ENCODE measurements around the gene ZNF101.

Gene ZNF101

DNA sequence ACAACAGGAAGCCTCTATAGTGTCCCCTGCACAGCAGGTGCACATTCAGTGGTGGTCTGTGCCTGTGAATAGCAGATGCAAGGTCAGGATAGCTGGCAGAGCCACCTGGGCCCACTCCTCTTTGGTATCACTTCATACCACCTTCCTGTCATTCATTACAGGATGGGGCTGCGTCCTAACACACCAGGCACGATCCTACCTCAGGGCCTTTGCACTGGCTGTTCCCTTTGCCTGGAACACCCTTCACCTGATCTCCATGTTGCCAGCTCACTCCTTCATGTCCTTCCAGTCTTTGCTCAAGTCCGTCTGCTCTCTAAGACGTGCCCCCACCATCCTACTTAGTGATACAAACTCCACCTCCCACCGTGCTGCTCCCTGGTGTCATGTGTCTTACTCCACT is 36.0 kb upstream of the ZNF101 start:
- Histone ChIP-seq H2AFZ (ENCODE audit: low read depth, low read length) (no peak overlapping the region), H3K27ac (ENCODE audit: low read length) (no peak overlapping the region), H3K36me3 (replicated peaks; ENCODE audit: low read depth, low read length) (peaks cover 70% of the 10 kb centered on the region), H4K20me1 (ENCODE audit: insufficient read depth, low read length) (0 out of 2 replicates have a peak, but pooled peaks cover 6% of the 10 kb centered on the region), H3K79me2 (ENCODE audit: low read length) (no peaks in the 10 kb centered on the region), H3K9me3 (ENCODE audit: insufficient read depth, low read length) (no peaks in the 10 kb centered on the region), H3K4me1 (ENCODE audit: low read length) (no peaks in the 10 kb centered on the region), H3K27me3 (ENCODE audit: low read depth, low read length) (no peaks in the 10 kb centered on the region), H3K4me2 (ENCODE audit: low read length) (no peak overlapping the region), H3K9ac (ENCODE audit: low read length) (no peak overlapping the region), H3K4me3 (ENCODE audit: low read length) (no peak overlapping the region)
- TF ChIP-seq, protein P1, sequence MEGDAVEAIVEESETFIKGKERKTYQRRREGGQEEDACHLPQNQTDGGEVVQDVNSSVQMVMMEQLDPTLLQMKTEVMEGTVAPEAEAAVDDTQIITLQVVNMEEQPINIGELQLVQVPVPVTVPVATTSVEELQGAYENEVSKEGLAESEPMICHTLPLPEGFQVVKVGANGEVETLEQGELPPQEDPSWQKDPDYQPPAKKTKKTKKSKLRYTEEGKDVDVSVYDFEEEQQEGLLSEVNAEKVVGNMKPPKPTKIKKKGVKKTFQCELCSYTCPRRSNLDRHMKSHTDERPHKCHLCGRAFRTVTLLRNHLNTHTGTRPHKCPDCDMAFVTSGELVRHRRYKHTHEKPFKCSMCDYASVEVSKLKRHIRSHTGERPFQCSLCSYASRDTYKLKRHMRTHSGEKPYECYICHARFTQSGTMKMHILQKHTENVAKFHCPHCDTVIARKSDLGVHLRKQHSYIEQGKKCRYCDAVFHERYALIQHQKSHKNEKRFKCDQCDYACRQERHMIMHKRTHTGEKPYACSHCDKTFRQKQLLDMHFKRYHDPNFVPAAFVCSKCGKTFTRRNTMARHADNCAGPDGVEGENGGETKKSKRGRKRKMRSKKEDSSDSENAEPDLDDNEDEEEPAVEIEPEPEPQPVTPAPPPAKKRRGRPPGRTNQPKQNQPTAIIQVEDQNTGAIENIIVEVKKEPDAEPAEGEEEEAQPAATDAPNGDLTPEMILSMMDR (IDR thresholded peaks at IDR 0.05; ENCODE audit: low read depth, low read length) = no peak
- TF ChIP-seq EZH2phosphoT487 (IDR thresholded peaks at IDR 0.05; ENCODE audit: low read depth) = no peak

DNA sequence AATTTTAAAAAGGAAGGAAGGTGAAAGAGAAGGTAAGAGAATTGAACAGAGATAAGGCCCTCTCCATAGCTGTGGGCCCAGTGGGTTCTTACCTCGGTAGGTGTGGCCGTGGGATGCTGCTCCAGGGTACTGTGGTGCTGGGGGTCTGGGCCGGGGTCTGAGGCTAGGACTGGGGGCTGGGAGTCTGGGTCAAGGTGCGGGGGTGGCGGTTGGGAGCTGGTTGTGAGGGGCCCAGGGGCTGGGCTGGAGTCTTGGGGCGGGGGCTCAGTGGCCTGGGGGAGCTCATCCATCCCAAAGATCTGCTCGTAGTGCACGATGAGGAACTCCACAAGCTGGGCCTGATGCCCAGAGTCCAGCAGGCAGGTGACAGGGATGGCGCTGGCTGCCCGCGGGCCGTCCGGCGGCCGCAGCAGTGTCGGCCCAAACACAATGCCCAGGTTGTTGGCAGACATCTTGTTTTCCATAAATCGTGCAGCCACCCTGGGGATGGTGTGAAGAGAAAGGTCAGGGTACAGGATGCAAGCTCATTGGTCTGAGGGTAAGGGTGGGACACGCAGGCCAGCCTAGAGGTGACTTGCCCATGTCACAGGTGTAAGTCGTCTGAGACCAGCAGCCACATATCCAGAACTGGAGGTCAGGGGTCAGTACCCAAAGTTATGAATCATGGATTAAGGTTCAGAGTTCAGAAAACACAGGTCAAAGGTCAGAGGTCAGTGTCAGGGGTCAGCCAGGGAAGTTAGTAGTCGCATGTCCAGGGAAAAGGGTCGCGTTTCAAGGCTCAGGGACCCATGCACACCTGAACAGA is 34.7 kb upstream of the ZNF101 start:
- Histone ChIP-seq H3K9ac (ENCODE audit: low read length) (no peak overlapping the region), H3K27ac (ENCODE audit: low read length) (no peak overlapping the region), H4K20me1 (ENCODE audit: insufficient read depth, low read length) (0 out of 2 replicates have a peak, but pooled peaks cover 6% of the 10 kb centered on the region), H3K4me2 (ENCODE audit: low read length) (no peak overlapping the region), H2AFZ (ENCODE audit: low read depth, low read length) (no peak overlapping the region), H3K9me3 (ENCODE audit: insufficient read depth, low read length) (no peaks in the 10 kb centered on the region), H3K27me3 (ENCODE audit: low read depth, low read length) (no peaks in the 10 kb centered on the region), H3K36me3 (replicated peaks; ENCODE audit: low read depth, low read length) (peaks cover 75% of the 10 kb centered on the region), H3K4me1 (ENCODE audit: low read length) (no peaks in the 10 kb centered on the region), H3K4me3 (ENCODE audit: low read length) (no peak overlapping the region), H3K79me2 (ENCODE audit: low read length) (no peaks in the 10 kb centered on the region)
- TF ChIP-seq, protein P1 (IDR thresholded peaks at IDR 0.05; ENCODE audit: low read depth, low read length) = no peak
- no peak for TF ChIP-seq EZH2phosphoT487 (IDR thresholded peaks at IDR 0.05; ENCODE audit: low read depth)

DNA sequence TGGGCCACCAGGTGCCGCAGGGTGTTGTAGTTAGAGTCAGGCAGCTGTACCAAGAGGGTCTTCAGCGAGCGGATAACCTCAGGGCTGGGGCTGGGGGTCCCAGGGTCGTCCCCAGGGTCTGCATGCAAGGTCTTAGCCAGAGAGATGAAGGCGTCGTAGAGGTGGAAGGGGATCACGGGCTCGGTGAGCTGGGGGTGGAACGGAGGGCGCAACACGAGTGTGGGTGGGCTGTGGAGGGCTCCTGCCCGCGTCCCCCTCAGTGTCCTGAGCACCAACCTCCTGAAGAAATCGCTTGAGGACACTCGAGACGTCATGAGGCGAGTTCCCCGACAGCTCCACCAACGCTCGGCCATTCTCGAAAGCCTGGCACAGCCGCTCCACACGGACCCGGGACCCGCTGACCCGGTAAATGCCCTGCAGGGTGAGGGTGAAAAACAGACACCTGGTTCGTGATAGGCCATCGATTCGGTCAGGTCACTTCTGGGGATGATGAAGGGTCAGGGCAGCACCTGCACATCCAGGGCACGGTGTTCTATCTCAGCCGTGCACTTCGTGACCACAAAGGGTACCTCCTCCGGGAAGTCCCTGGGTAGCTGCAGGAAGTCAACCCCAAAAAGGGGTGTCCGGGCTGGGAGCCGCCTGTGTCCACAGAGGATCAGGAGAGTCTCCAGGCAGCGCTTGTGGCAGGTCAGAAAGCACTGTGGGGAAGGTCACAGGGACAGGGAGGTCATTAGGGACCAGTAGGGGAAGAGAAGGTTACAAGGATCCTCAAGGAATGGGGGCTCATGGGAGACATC is 33.9 kb upstream of the ZNF101 start:
- Histone ChIP-seq H2AFZ (ENCODE audit: low read depth, low read length) (no peak overlapping the region), H3K79me2 (ENCODE audit: low read length) (no peaks in the 10 kb centered on the region), H3K36me3 (replicated peaks; ENCODE audit: low read depth, low read length) (peaks cover 74% of the 10 kb centered on the region), H3K9me3 (ENCODE audit: insufficient read depth, low read length) (no peaks in the 10 kb centered on the region), H3K27ac (ENCODE audit: low read length) (no peak overlapping the region), H3K4me2 (ENCODE audit: low read length) (no peak overlapping the region), H3K4me1 (ENCODE audit: low read length) (no peaks in the 10 kb centered on the region), H3K4me3 (ENCODE audit: low read length) (no peak overlapping the region), H4K20me1 (ENCODE audit: insufficient read depth, low read length) (0 out of 2 replicates have a peak, but pooled peaks cover 6% of the 10 kb centered on the region), H3K9ac (ENCODE audit: low read length) (no peak overlapping the region), H3K27me3 (ENCODE audit: low read depth, low read length) (no peaks in the 10 kb centered on the region)
- TF ChIP-seq EZH2phosphoT487 (IDR thresholded peaks at IDR 0.05; ENCODE audit: low read depth) = no peak
- TF ChIP-seq, protein P1 (IDR thresholded peaks at IDR 0.05; ENCODE audit: low read depth, low read length) = no peak

DNA sequence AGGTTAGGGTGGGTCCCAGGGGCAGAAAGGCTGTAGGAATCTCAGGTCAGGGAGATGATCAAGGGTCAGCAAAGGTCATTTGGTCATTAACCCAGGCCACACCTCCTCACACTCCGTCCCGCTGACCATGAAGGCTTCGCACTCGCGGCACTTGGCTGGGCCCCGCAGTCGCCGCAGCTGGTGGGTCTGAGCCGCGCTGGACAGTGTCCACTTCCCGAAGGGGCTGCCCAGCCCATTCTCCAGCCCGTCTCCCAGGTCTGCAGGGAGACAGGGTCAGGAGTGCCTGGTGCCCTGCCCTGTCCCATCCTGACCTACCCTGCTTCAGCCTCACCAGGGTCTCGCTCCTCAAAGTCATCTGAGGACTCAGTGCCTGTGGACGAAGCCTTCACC is 33.3 kb upstream of the ZNF101 start:
- TF ChIP-seq, protein P1 (IDR thresholded peaks at IDR 0.05; ENCODE audit: low read depth, low read length) = no peak
- no peak for TF ChIP-seq EZH2phosphoT487 (IDR thresholded peaks at IDR 0.05; ENCODE audit: low read depth)
- H3K27me3 ChIP-seq (ENCODE audit: low read depth, low read length) = no peaks in the 10 kb centered on the region
- H3K4me2 ChIP-seq (ENCODE audit: low read length) = no peak overlapping the region
- no peak overlapping the region for H3K9ac ChIP-seq (ENCODE audit: low read length)
- no peaks in the 10 kb centered on the region for H3K79me2 ChIP-seq (ENCODE audit: low read length)
- no peaks in the 10 kb centered on the region for H3K9me3 ChIP-seq (ENCODE audit: insufficient read depth, low read length)
- no peaks in the 10 kb centered on the region for H3K4me1 ChIP-seq (ENCODE audit: low read length)
- peaks cover 74% of the 10 kb centered on the region for H3K36me3 ChIP-seq (replicated peaks; ENCODE audit: low read depth, low read length)
- H3K4me3 ChIP-seq (ENCODE audit: low read length) = no peak overlapping the region
- H2AFZ ChIP-seq (ENCODE audit: low read depth, low read length) = no peak overlapping the region
- 0 out of 2 replicates have a peak, but pooled peaks cover 6% of the 10 kb centered on the region for H4K20me1 ChIP-seq (ENCODE audit: insufficient read depth, low read length)
- H3K27ac ChIP-seq (ENCODE audit: low read length) = no peak overlapping the region

All from OCI-LY3 (cell line).